Neural cell (in vitro differentiated cells): ENCODE results near the gene ALPI. TPM values are rescaled to one million over a fixed set of nuclear protein-coding genes. Genes with fewer than 3 reads are reported as not detected.

Experiments
- H2AFZ ChIP-seq: fragments of 200-600, 300-800 bp; sonication (generic), shearing (Covaris generic); 2 replicates; pipeline ENCODE4 v1.6.0; 2014; ENCODE audit warnings: low read depth, mild to moderate bottlenecking, antibody characterized with exemption, low read length, moderate library complexity
- H3F3A ChIP-seq: fragments of 200-600 bp; shearing (Covaris generic); 2 replicates; pipeline ENCODE4 v1.6.1; 2016; ENCODE audit warnings: mild to moderate bottlenecking, moderate library complexity, mixed read lengths, antibody characterized with exemption, low read length; ENCODE audit not compliant: insufficient read depth, poor library complexity, severe bottlenecking
- H3K27ac ChIP-seq: fragments of 200-600, 300-800 bp; sonication (generic), shearing (Covaris generic); 2 replicates; pipeline ENCODE4 v1.5.1; 2014; ENCODE audit warnings: mild to moderate bottlenecking, low read length, moderate library complexity
- H3K27me3 ChIP-seq: fragments of 300-800, 200-600 bp; sonication (generic), shearing (Covaris generic); 2 replicates; pipeline ENCODE4 v1.6.0; 2014; ENCODE audit warnings: mild to moderate bottlenecking, low read depth, low read length, moderate library complexity; ENCODE audit not compliant: insufficient read depth
- H3K36me3 ChIP-seq: fragments of 300-800, 200-600 bp; sonication (generic), shearing (Covaris generic); 2 replicates; pipeline ENCODE4 v1.5.1; 2014; ENCODE audit warnings: mild to moderate bottlenecking, antibody characterized with exemption, low read length, moderate library complexity; ENCODE audit not compliant: insufficient read depth
- H3K4me2 ChIP-seq: fragments of 300-800, 200-600 bp; sonication (generic), shearing (Covaris generic); 2 replicates; pipeline ENCODE4 v1.6.0; 2014; ENCODE audit warnings: mild to moderate bottlenecking, low read length
- H3K4me3 ChIP-seq: fragments of 300-800, 200-600 bp; sonication (generic), shearing (Covaris generic); 2 replicates; pipeline ENCODE4 v1.5.1; 2014; ENCODE audit warnings: mild to moderate bottlenecking, low read length, moderate library complexity
- H3K79me2 ChIP-seq: fragments of 200-600 bp; shearing (Covaris generic); replicated peaks from 2 replicates; pipeline ENCODE4 v1.6.0; 2014; ENCODE audit warnings: mild to moderate bottlenecking, low read length, moderate library complexity; ENCODE audit not compliant: insufficient read depth
- H3K9ac ChIP-seq: fragments of 300-800, 200-600 bp; sonication (generic), shearing (Covaris generic); 2 replicates; pipeline ENCODE4 v1.6.1; 2016; ENCODE audit warnings: mild to moderate bottlenecking, low read length, mixed read lengths
- H3K9me2 ChIP-seq: fragments of 200-600 bp; shearing (Covaris generic); 2 replicates; pipeline ENCODE4 v1.6.1; 2016; ENCODE audit warnings: mild to moderate bottlenecking, low read length, mixed read lengths; ENCODE audit not compliant: insufficient read depth
- H3K9me3 ChIP-seq: fragments of 200-600, 300-800 bp; sonication (generic), shearing (Covaris generic); 2 replicates; pipeline ENCODE4 v1.6.1; 2016; ENCODE audit warnings: mild to moderate bottlenecking, mixed run types, low read length, moderate library complexity, mixed read lengths
- H4K20me1 ChIP-seq: fragments of 200-600 bp; shearing (Covaris generic); 2 replicates; pipeline ENCODE4 v1.6.1; 2016; ENCODE audit warnings: mild to moderate bottlenecking, mixed run types; ENCODE audit not compliant: insufficient read depth
- EP300 ChIP-seq: fragments of 450-650 bp; conservative IDR thresholded peaks from 2 replicates; pipeline ENCODE4 v1.6.1; 2014; ENCODE audit warnings: antibody characterized with exemption, mild to moderate bottlenecking, moderate library complexity; ENCODE audit not compliant: poor library complexity, severe bottlenecking
- EZH2 ChIP-seq: fragments of 200-600, 300-800 bp; shearing (Covaris generic), sonication (generic); IDR thresholded peaks from 2 replicates; pipeline ENCODE4 v1.6.1; 2014; ENCODE audit warnings: antibody characterized with exemption, low read length, borderline replicate concordance, mild to moderate bottlenecking; ENCODE audit not compliant: insufficient read depth, poor library complexity, severe bottlenecking
- MXI1 ChIP-seq: fragments of 450-650 bp; conservative IDR thresholded peaks from 2 replicates; pipeline ENCODE4 v1.6.1; 2014; ENCODE audit warnings: antibody characterized with exemption, mild to moderate bottlenecking; ENCODE audit not compliant: poor library complexity, severe bottlenecking
- POLR2AphosphoS5 ChIP-seq: IDR thresholded peaks from 2 replicates; pipeline ENCODE4 v1.6.1; 2012
- RAD21 ChIP-seq: fragments of 450-650 bp; conservative IDR thresholded peaks from 2 replicates; pipeline ENCODE4 v1.6.1; 2014; ENCODE audit warnings: antibody characterized with exemption, mild to moderate bottlenecking, moderate library complexity
- REST ChIP-seq: IDR thresholded peaks from 2 replicates; pipeline ENCODE4 v1.6.1; 2012; ENCODE audit warnings: borderline replicate concordance
- SMC3 ChIP-seq: fragments of 450-650 bp; conservative IDR thresholded peaks from 2 replicates; pipeline ENCODE4 v1.6.1; 2014; ENCODE audit warnings: antibody characterized with exemption, mild to moderate bottlenecking, moderate library complexity; ENCODE audit not compliant: poor library complexity
- TAF1 ChIP-seq: IDR thresholded peaks from 2 replicates; pipeline ENCODE4 v1.6.1; 2012; ENCODE audit warnings: low read depth
- polyA plus RNA-seq: library from polyadenylated mRNA; depleted of rRNA; stranded (reverse); fragments of >200 nt; gene quantifications from 2 replicates; pipeline ENCODE4 v1.2.3, GENCODE V29; 2014
- TF ChIP-seq, protein P1 (sequence below): fragments of 450-650 bp; IDR thresholded peaks from 2 replicates; pipeline ENCODE4 v1.5.1; 2014; ENCODE audit warnings: antibody characterized with exemption, mild to moderate bottlenecking, moderate library complexity; ENCODE audit not compliant: poor library complexity, severe bottlenecking

ALPI gene
- polyA plus RNA-seq, 1 donor from 2014 or later: not detected

DNA sequence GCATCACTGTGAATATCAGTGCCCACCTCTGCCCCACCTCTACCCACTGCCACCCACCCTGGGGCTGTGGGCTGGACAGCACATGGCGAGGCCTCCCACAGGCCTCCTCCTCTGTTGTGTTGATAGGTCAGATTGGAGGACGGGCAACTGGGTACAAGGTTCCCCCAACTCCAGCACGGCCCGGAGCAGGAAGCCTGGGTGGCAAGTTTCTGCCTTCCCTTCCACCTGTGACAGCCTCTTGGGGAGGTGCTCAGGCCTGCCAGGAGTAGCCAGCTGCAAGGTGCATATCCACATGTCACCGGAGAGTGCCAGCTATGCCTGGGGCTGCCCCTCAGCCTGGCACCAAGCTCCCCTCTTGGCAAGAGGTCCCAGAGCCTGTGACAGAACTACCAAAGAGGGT is 38.6 kb downstream of the ALPI start:
- Histone ChIP-seq H2AFZ (no peak overlapping the region), H3K36me3 (no peaks in the 10 kb centered on the region)

DNA sequence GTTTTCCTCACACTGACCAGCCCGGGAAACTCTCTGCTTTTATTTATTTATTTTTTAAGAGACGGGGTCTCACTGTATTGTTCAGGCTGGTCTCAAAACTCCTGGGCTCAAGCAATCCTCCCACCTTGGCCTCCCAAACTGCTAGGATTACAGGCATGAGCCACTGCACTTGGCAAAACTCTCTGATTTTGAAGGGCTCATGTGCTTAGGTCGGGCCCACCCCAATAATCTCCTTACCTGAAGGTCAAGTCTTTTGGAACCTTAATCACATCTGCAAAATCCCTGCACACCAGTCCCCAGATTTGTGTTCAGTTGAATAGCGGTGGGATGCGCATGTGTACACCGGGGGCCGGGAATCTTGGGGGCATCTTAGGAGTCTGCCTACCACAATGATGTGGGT is 39.3 kb downstream of the ALPI start:
- Histone ChIP-seq H3K27ac (no peak overlapping the region), H3K4me2 (no peak overlapping the region), H3K9me2 (no peaks in the 10 kb centered on the region), H3K9ac (no peak overlapping the region), H4K20me1 (no peaks in the 10 kb centered on the region), H3F3A (no peaks in the 10 kb centered on the region), H3K4me3 (no peak overlapping the region), H3K27me3 (no peaks in the 10 kb centered on the region), H3K36me3 (no peaks in the 10 kb centered on the region), H3K9me3 (no peaks in the 10 kb centered on the region), H2AFZ (no peak overlapping the region), H3K79me2 (no peaks in the 10 kb centered on the region)
- TF ChIP-seq TAF1 (no peak), REST (no peak), EP300 (no peak), SMC3 (no peak), RAD21 (no peak)

More for the DNA sequence above, 38.6 kb downstream of the ALPI start:
- no peaks in the 10 kb centered on the region for H4K20me1 ChIP-seq
- no peak overlapping the region for H3K4me3 ChIP-seq
- H3K27me3 ChIP-seq: no peaks in the 10 kb centered on the region
- no peaks in the 10 kb centered on the region for H3F3A ChIP-seq
- no peaks in the 10 kb centered on the region for H3K79me2 ChIP-seq
- H3K27ac ChIP-seq: no peak overlapping the region
- TF ChIP-seq TAF1: no peak
- H3K9me3 ChIP-seq: no peaks in the 10 kb centered on the region
- H3K9me2 ChIP-seq: no peaks in the 10 kb centered on the region
- H3K4me2 ChIP-seq: no peak overlapping the region
- H3K9ac ChIP-seq: no peak overlapping the region

- Histone ChIP-seq H4K20me1 (no peaks in the 10 kb centered on the region), H3K79me2 (no peaks in the 10 kb centered on the region), H3K4me3 (no peak overlapping the region), H3K9ac (no peak overlapping the region), H3K9me2 (no peaks in the 10 kb centered on the region), H3K4me2 (no peak overlapping the region), H3K27me3 (no peaks in the 10 kb centered on the region), H2AFZ (no peak overlapping the region), H3K36me3 (no peaks in the 10 kb centered on the region), H3K27ac (no peak overlapping the region), H3F3A (peaks cover 4% of the 10 kb centered on the region), H3K9me3 (no peaks in the 10 kb centered on the region)
- TF ChIP-seq SMC3: no peak
- TF ChIP-seq POLR2AphosphoS5: peak; percentile 12
- no peak for TF ChIP-seq EP300
- no peak for TF ChIP-seq RAD21
- TF ChIP-seq REST: no peak
- no peak for TF ChIP-seq MXI1
- no peak for TF ChIP-seq EZH2
- TF ChIP-seq, protein P1, sequence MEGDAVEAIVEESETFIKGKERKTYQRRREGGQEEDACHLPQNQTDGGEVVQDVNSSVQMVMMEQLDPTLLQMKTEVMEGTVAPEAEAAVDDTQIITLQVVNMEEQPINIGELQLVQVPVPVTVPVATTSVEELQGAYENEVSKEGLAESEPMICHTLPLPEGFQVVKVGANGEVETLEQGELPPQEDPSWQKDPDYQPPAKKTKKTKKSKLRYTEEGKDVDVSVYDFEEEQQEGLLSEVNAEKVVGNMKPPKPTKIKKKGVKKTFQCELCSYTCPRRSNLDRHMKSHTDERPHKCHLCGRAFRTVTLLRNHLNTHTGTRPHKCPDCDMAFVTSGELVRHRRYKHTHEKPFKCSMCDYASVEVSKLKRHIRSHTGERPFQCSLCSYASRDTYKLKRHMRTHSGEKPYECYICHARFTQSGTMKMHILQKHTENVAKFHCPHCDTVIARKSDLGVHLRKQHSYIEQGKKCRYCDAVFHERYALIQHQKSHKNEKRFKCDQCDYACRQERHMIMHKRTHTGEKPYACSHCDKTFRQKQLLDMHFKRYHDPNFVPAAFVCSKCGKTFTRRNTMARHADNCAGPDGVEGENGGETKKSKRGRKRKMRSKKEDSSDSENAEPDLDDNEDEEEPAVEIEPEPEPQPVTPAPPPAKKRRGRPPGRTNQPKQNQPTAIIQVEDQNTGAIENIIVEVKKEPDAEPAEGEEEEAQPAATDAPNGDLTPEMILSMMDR: no peak
Measured at GRCh38 chr2:232496501-232497270, 40.7 kb downstream of the ALPI start.
